Activated T-cell treated with anti-CD3 and anti-CD28 coated beads, Interleukin-2, amount 50 U/mL, for 24 hours (primary cell): ENCODE data around the gene DCDC1.

Source experiments
- DNase-seq: peaks from one replicate; pipeline ENCODE4 v3.0.0-alpha.2; 2020
- H3K27ac Mint-ChIP-seq: 2 replicates; pipeline ENCODE4 v1.8.0; 2020; ENCODE audit warnings: mild to moderate bottlenecking, mixed read lengths
- H3K27me3 Mint-ChIP-seq: 2 replicates; pipeline ENCODE4 v1.8.0; 2020; ENCODE audit warnings: mixed read lengths
- H3K36me3 Mint-ChIP-seq: 2 replicates; pipeline ENCODE4 v1.8.0; 2020; ENCODE audit warnings: low read depth, mixed read lengths
- H3K4me1 Mint-ChIP-seq: 2 replicates; pipeline ENCODE4 v1.8.0; 2020; ENCODE audit warnings: low read depth, mixed read lengths
- H3K4me3 Mint-ChIP-seq: 2 replicates; pipeline ENCODE4 v1.8.0; 2020; ENCODE audit warnings: mild to moderate bottlenecking, moderate library complexity, mixed read lengths
- H3K9me3 Mint-ChIP-seq: 2 replicates; pipeline ENCODE4 v1.8.0; 2020; ENCODE audit warnings: mixed read lengths

Gene DCDC1, protein sequence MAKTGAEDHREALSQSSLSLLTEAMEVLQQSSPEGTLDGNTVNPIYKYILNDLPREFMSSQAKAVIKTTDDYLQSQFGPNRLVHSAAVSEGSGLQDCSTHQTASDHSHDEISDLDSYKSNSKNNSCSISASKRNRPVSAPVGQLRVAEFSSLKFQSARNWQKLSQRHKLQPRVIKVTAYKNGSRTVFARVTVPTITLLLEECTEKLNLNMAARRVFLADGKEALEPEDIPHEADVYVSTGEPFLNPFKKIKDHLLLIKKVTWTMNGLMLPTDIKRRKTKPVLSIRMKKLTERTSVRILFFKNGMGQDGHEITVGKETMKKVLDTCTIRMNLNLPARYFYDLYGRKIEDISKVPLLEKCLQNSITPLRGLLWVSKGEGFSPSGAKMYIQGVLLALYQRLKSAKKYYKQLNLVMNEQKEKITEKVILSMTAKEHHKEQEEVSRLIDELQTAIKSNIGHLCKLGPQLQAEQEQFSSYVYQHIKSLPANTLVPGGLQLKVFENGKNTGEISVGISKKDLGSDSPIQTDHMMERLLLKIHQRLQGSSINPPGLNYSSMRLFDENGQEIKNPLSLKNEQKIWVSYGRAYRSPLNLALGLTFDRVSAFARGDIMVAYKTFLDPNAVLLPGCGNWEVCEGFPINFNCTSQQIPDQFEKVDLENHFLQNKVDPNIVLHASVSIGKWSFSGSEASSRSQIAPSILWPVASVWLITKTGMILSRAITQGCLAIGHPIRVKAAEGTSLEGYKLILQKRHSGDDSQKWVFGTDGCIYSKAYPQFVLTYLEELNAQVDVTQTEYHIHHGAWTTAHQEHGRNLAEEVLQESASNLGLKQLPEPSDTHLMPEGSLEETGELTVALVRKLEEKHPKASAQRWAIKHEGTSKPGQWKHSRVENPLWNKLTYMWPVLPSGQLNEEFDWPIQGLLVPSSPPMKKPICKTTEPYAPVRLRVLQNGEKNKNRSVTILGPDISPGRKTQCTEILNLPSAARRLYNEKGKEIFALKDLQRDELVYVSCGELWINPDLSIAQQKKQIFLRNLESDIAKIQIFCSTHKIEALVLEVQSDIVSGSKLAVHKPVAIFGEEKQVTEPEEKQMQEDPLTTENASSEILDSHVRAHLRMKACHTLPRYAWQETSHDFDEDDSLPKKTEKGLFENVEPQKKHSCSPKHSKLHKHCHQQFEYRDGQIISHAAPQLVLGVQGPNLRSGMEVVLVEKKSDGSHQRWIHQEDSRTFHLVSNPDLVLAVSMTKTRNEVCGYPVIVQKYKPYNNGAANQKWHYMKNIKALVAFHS (N-terminal part only)

DNA sequence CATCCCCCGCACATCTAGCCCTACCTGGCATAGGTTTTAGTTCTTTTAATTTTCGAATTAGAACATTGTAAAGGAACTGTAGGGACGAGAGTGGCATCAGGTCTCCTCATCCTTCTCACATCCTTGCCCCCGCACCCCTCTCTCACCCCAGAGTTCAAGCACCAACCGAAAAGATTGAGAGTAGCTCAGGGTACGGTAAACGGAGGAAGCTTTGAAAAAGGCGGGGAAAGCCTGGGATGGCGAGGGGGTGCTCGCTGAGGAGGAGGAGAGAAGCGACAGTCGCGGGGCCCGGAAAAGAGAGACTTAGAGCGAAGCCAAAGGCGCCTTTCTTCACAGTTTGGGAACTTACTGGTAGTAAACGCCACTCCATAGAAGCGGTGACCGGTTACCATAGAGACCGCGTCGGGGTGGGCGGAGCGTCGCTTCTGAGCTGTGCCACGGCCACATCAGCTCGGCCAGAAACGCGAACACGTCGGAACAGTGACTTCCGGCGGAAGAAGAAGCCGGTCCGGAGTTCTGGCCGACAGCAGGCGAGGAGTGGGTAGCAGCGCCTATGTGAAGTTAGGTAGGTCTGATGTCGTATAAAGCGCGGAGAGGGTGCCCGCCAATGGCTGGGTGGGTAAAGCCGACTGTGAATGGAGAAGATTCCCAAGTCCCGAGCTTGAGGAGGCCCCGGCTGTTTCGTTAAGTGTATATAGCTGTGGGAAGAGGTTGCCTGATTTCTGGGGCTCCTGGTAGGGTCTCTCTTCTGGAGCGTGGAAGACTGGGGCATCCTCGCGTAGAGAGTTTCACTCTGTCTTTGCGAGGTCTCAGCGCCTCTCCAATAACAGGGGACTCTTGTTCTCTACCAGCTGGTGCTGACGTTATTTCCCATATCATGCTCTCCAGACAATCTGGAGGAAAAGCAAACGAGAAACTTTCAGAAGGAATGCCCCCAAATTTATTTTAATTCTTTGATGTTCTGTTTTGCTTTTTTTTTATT lies at the start of gene DCDC1, which contains the start of gene DNAJC24:
Gene DCDC1, minus strand, starts transcription at position 392 of the 982 bp plus-strand sequence. CDS start 41,459 bp downstream, outside the sequence.
Gene DNAJC24, plus strand, starts transcription at position 513 of the 982 bp plus-strand sequence. CDS start 889 bp downstream, outside the sequence.
- Mint-ChIP-seq H3K27me3 (no peaks in the 10 kb centered on the region), H3K4me3 (peak within 1 kb of the TSS; percentile 87), H3K9me3 (no peaks in the 10 kb centered on the region), H3K4me1 (peaks cover 53% of the 10 kb centered on the region), H3K36me3 (peaks cover 38% of the 10 kb centered on the region), H3K27ac (peak within 1 kb of the TSS; percentile 89)
- peak; percentile 95 for DNase-seq

DNA sequence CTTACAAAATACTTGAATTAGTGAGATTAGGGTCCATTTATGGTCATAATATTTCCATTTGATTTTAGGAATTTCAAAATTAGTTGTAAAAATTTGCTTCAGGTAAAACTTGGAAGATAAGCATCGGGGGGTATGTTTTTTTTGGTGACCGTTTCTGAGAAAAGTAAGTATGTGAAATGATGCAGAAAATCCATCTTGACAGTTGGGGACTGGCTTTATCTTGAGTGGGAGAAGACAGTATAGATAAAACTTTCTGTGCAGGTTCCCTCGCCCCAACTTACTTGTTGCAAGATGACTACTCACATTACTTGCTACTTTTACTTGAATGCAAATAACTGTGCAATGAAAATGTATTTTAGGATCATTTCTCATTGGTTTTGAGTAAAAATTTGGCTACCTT lies 49.6 kb upstream of the DCDC1 start:
- Mint-ChIP-seq H3K27me3 (no peaks in the 10 kb centered on the region), H3K36me3 (peaks cover 26% of the 10 kb centered on the region), H3K27ac (no peak overlapping the region), H3K4me3 (no peak overlapping the region), H3K4me1 (no peaks in the 10 kb centered on the region), H3K9me3 (no peaks in the 10 kb centered on the region)
- DNase-seq = no peak

DNA sequence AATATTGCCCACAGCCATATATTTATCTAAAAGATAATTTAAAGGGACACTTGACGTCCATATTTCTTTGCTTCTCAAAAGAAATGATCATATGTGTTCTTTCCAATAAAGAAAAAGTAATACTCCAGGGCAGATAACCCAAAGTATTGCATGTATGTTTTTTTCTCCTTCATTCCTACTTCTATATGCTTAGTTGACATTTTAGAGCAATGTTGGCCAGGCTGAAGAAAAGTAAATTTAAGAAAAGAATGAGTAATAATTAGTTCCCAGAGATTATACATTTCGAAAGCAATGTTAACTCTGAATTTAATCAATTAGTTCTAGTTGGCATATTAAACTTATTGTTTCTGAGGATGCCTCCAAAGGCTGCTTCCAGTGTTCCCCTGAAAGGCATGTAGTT lies 48.3 kb upstream of the DCDC1 start:
- Mint-ChIP-seq H3K4me3 (no peak overlapping the region), H3K36me3 (peaks cover 23% of the 10 kb centered on the region), H3K27ac (no peak overlapping the region)

DNA sequence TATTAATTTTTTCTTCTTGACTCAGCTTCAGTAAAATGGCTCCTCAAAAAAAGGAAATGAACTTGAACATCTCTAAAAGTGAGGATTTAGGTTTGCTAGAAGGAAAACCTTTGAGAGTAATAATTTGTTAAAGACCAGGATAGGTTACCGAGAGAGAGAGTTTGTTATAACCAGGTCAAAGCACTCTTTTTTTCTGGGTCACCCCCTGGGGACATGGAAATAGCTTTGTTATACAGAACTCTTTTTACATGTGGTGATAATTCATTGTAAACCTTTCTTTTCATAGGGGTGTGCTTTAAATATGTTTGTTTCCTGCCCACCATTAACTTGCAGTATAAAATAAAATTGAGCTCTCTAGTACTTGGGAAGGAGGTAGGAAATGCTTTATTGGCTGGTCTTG lies 47.8 kb upstream of the DCDC1 start:
- Mint-ChIP-seq H3K4me3 (no peak overlapping the region), H3K4me1 (no peaks in the 10 kb centered on the region), H3K36me3 (peaks cover 23% of the 10 kb centered on the region), H3K27ac (no peak overlapping the region), H3K27me3 (no peaks in the 10 kb centered on the region), H3K9me3 (no peaks in the 10 kb centered on the region)
- no peak for DNase-seq

More for the DNA sequence above, 48.3 kb upstream of the DCDC1 start:
- no peak for DNase-seq
- H3K9me3 Mint-ChIP-seq = no peaks in the 10 kb centered on the region
- no peaks in the 10 kb centered on the region for H3K27me3 Mint-ChIP-seq
- no peaks in the 10 kb centered on the region for H3K4me1 Mint-ChIP-seq

DNA sequence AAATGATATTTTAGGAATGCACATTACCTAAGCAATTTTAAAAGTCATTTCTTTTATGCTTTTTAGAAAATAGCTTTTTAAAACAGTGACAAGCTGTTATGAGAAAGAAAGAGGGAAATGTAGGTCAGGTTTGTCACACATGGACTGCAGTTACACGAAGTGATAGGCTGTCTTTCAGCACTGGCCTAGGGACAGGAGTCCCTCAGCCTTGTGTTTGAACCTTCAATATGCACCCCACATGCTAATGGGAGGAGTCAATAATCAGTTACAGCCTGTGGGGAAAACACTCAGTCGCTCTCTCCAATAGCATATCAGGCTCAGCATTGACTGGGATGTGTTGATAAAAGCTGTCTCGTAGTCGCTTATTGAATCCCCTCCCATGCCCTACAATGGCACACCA lies 45.9 kb upstream of the DCDC1 start:
- Mint-ChIP-seq H3K27ac (no peak overlapping the region), H3K4me1 (no peaks in the 10 kb centered on the region), H3K36me3 (peaks cover 34% of the 10 kb centered on the region), H3K9me3 (no peaks in the 10 kb centered on the region), H3K27me3 (no peaks in the 10 kb centered on the region), H3K4me3 (no peak overlapping the region)
- no peak for DNase-seq

DNA sequence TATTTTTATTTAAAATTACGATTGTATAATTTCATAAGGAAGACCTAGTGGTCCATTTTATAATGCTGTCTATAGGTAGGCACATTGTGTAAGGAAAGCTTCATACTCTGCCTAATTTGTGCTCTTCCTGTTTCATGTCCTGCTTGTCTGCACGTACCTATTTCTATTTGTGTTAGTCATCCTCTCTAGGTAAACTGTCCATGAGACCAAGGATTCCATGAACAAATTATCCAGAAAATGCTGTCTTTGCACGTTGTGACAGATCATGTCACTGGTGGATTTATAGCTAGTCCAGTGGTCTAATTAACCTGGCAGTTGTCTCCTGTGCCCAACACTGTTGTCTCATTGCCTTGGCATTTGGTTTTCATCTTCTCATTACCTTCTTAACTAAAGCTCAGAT lies 44.8 kb upstream of the DCDC1 start:
- Mint-ChIP-seq H3K9me3 (no peaks in the 10 kb centered on the region), H3K27ac (no peak overlapping the region), H3K4me1 (peaks cover 2% of the 10 kb centered on the region), H3K27me3 (no peaks in the 10 kb centered on the region), H3K4me3 (no peak overlapping the region), H3K36me3 (peaks cover 35% of the 10 kb centered on the region)
- no peak for DNase-seq

DNA sequence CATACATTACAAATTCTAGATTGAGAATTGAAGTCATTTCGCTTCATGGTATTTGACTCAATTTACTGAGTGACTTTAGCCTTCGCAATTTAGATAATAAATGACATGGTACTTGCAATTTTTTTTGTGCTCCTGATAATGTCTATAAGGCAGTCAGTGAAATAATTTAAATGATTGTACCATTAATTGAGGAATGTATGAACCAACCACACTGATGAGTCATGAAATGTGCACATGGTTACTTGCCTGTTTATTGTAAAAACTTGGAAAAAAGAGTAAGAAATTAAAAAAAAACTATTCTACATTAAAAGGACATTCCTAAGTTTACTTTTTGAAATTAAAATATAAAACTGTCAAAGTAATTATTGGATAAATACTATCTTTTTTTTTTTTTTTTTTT lies 43.4 kb upstream of the DCDC1 start:
- DNase-seq = no peak
- Mint-ChIP-seq H3K27ac (no peak overlapping the region), H3K4me1 (peaks cover 9% of the 10 kb centered on the region), H3K4me3 (no peak overlapping the region), H3K27me3 (no peaks in the 10 kb centered on the region), H3K36me3 (peaks cover 41% of the 10 kb centered on the region), H3K9me3 (no peaks in the 10 kb centered on the region)

DNA sequence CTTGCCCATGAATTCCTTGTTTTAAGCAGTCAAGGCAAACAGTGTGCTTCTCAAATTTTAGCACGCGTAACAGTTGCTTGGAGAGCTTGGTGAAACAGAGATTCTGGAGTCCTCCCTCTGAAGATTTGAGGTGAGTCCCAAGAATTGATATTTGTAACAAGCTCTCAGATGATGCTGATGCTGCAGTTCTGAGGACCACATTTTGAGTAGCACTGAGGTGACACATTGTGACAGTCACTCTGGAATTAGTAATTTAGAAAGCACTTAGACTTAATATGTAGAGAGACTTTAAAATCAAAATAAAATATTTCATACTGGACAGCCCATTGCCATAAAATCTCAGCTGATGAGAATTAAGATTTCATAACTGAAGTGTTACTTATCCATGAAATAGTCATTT lies 38.7 kb upstream of the DCDC1 start:
- H3K27ac Mint-ChIP-seq = no peak overlapping the region
- no peak for DNase-seq
- peaks cover 31% of the 10 kb centered on the region for H3K36me3 Mint-ChIP-seq
- no peak overlapping the region for H3K4me3 Mint-ChIP-seq
- peaks cover 10% of the 10 kb centered on the region for H3K4me1 Mint-ChIP-seq
- H3K9me3 Mint-ChIP-seq = no peaks in the 10 kb centered on the region
- H3K27me3 Mint-ChIP-seq = no peaks in the 10 kb centered on the region

DNA sequence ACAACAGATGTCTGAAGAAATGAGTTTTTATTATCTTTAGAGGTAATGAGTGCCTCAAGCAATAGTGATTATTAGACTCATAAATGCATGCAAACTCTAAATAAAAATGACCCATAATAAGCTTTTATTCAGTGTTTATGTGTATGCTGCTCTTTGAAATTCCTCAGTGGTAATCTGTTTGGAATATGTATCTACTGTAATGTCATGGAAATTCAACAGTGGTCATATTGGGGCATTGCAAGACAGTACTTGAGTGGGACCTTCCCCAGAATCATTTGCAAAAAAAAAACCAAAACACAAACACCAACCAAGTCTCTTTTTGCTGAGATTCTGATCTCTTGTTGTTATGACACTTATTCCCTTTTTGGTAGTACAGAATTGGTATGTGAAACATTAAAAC lies 35.1 kb upstream of the DCDC1 start:
- peaks cover 36% of the 10 kb centered on the region for H3K36me3 Mint-ChIP-seq
- no peaks in the 10 kb centered on the region for H3K9me3 Mint-ChIP-seq
- DNase-seq = no peak
- no peak overlapping the region for H3K27ac Mint-ChIP-seq
- H3K27me3 Mint-ChIP-seq = no peaks in the 10 kb centered on the region
- no peak overlapping the region for H3K4me3 Mint-ChIP-seq
- H3K4me1 Mint-ChIP-seq = peaks cover 10% of the 10 kb centered on the region

DNA sequence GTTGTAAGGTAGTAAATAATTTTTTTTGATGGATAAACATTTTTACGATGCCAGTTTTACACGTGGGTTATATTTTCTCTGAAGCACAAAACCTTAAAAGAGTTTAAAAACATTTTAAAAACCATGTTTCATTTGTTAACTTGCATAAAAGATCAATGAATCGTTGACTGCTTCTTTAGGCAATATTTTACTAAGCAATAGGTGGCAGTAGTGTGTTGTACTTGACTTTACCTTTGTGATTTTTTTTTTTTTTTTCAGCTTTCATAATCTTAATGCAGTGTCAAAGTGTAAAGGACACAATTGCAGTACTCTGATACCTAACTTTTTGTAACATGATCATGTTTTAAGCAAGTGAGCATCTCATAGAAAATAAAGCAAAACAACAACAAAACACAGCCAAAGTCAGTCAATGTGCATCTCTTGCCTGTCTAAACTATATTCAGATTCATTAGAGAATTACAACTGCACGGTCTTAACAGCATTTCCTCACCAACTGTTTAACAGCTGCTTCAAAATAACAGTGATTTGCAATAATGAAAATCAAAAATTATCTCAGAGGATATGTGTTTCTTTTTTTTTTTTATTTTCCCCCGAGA lies 27.8 kb upstream of the DCDC1 start:
- DNase-seq = no peak
- H3K4me1 Mint-ChIP-seq = no peaks in the 10 kb centered on the region
- H3K27ac Mint-ChIP-seq = no peak overlapping the region
- no peaks in the 10 kb centered on the region for H3K9me3 Mint-ChIP-seq
- H3K27me3 Mint-ChIP-seq = no peaks in the 10 kb centered on the region
- peaks cover 36% of the 10 kb centered on the region for H3K36me3 Mint-ChIP-seq
- no peak overlapping the region for H3K4me3 Mint-ChIP-seq

DNA sequence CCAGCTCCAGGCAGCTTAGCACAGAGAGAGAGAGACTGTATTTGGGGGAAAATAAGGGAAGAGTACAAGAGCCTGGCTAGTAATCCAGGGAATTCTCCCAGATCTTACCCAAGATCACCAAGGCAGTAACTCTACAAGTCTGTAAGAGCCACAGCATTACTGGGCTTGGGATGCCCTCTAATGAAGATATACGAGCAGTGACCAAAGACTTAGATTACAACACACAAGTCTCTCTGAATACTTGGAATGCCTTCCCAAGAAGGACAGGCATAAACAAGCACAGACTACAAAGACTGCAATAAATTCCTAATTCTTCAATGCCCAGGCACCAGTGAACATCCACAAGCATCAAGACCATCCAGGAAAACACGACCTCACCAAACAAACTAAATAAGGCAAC lies 17.8 kb upstream of the DCDC1 start:
- no peaks in the 10 kb centered on the region for H3K27me3 Mint-ChIP-seq
- H3K4me3 Mint-ChIP-seq = no peak overlapping the region
- H3K9me3 Mint-ChIP-seq = peaks cover 8% of the 10 kb centered on the region
- DNase-seq = no peak
- no peak overlapping the region for H3K27ac Mint-ChIP-seq
- H3K4me1 Mint-ChIP-seq = peaks cover 8% of the 10 kb centered on the region
- peaks cover 25% of the 10 kb centered on the region for H3K36me3 Mint-ChIP-seq

DNA sequence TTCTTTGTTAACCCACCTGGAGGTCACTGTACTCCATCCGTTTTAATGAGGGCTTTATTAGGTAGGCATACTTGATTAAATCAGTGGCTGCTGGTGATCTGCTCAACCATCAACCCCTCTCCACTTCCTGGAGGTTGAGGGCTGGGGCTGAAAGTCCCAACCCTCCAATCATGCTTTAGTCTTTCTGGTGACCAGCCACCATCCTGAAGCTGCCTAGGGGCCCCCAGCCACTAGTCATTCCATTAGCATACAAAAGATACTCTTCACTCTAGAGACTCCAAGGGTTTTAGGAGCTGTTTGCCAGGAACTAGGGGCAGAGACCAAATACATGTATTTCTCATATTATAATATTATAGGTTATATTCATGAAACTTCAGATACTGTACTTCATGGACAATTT lies 13.6 kb upstream of the DCDC1 start:
- Mint-ChIP-seq H3K9me3 (no peaks in the 10 kb centered on the region), H3K27me3 (no peaks in the 10 kb centered on the region), H3K27ac (no peak overlapping the region), H3K4me1 (peaks cover 7% of the 10 kb centered on the region), H3K4me3 (no peak overlapping the region), H3K36me3 (peaks cover 30% of the 10 kb centered on the region)
- DNase-seq = no peak

DNA sequence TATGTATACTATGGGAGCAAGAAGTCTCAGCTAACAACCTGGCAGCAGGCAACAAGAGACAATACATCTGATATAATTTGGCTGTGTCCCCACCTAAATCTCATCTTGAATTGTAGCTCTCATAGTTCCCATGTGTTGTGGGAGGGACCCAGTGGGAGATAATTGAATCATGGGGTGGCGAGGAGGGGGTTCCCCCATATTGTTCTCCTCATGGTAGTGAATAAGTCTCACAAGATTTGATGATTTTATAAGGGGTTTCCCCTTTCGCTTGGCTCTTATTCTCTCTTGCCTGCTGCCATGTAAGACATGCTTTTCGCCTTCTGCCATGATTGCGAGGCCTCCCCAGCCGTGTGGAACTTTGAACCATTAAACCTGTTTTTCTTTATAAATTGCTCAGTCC lies 6.3 kb upstream of the DCDC1 start:
- peaks cover 45% of the 10 kb centered on the region for H3K4me1 Mint-ChIP-seq
- H3K27me3 Mint-ChIP-seq = no peaks in the 10 kb centered on the region
- no peak overlapping the region for H3K4me3 Mint-ChIP-seq
- H3K9me3 Mint-ChIP-seq = peaks cover 2% of the 10 kb centered on the region
- H3K36me3 Mint-ChIP-seq = peaks cover 52% of the 10 kb centered on the region
- no peak for DNase-seq
- no peak overlapping the region for H3K27ac Mint-ChIP-seq
